Measurements from ENCODE around the gene ST7.
"Not testable (repeated sequence)": the region's sequence is repeated elsewhere in the genome, so short reads cannot be mapped to it uniquely, and the experiment has no call there.

The ST7 gene

DNA sequence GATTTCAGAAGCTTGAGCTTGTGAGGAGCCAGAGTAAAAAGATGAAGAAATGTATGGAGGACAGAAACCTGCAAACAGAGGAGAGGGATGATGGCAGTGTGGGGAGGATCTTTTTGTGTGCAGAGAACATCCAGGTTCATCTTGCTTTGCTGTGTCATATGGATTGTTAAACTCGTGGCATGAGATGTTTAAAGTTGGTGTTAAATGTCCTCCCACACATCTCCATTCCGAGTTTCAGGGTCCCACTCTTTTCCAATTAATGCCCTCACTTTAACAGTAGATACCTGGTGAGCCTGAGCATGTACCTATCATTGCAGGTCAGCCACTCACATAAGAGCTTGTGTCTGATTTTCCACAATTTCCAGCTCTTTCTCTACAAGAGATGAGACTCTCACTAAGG is 147.7 kb downstream of the ST7 start:
- no peak overlapping the region for H3K27ac ChIP-seq (ENCODE audit: low read depth, low read length)
- H3K27me3 ChIP-seq (ENCODE audit: insufficient read depth, low read length) = no peaks in the 10 kb centered on the region
- 95% methylated on average over 1 of the region's 2 CpGs for WGBS
- H3K9ac ChIP-seq (ENCODE audit: low read depth, low read length) = no peak overlapping the region
- no peak overlapping the region for H3K4me3 ChIP-seq (ENCODE audit: low read length)
- no peaks in the 10 kb centered on the region for H3K36me3 ChIP-seq (ENCODE audit: insufficient read depth, low read length)
- H3K9me3 ChIP-seq (ENCODE audit: insufficient read depth, low read depth, low read length) = no peaks in the 10 kb centered on the region
- no peaks in the 10 kb centered on the region for H3K4me1 ChIP-seq (ENCODE audit: insufficient read depth, low read length)

DNA sequence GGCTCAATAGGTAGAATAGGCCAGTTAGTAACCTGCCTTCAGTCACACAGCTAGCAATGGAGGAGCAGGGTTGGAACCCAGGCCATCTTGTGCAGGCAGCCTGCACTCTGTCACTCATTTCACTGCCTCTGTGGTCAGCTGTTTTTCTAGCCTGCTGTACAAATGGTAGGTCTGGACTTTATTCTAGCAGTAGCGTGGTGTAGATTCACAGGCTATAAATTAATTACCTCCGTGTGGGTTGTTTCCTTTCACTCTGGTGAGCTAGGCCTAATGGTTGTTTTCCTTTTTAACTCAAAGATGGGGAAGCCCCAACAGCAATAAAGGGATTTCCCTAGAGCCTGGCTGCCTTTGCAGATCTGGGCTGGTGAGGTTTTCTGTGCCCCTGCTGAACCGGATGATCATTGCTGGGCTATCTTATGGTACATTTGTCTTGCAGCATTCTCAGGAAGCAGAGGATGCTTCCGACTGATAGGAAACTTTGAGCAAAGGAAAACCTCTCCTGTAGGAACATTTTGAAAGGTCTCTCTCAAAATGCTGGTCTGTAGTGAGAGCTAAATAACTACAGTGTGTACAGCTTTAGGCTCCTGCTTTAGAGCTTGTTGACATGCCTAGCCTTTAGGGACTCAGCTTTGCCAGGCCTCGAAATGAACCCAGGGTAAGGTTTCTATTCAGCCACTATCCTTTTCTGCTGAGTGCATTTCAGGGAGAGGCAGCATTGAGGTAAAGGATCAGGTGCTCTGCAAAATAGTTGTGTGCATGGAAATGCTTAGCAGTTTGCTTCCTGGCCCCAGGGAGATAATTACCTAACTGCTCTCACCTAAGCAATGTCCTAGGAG is 157.4 kb downstream of the ST7 start:
- peaks cover 2% of the 10 kb centered on the region; the same call in 1 of the 2 replicates for H3K9me3 ChIP-seq (ENCODE audit: insufficient read depth, low read depth, low read length)
- H3K4me3 ChIP-seq (ENCODE audit: low read length) = no peak overlapping the region
- no peaks in the 10 kb centered on the region for H3K36me3 ChIP-seq (ENCODE audit: insufficient read depth, low read length)
- no peak overlapping the region for H3K27ac ChIP-seq (ENCODE audit: low read depth, low read length)
- H3K27me3 ChIP-seq (ENCODE audit: insufficient read depth, low read length) = no peaks in the 10 kb centered on the region
- H3K9ac ChIP-seq (ENCODE audit: low read depth, low read length) = no peak overlapping the region
- 87% methylated on average over 5 of the region's 5 CpGs for WGBS
- H3K4me1 ChIP-seq (ENCODE audit: insufficient read depth, low read length) = peaks cover 11% of the 10 kb centered on the region; the same call in 1 of the 2 replicates

DNA sequence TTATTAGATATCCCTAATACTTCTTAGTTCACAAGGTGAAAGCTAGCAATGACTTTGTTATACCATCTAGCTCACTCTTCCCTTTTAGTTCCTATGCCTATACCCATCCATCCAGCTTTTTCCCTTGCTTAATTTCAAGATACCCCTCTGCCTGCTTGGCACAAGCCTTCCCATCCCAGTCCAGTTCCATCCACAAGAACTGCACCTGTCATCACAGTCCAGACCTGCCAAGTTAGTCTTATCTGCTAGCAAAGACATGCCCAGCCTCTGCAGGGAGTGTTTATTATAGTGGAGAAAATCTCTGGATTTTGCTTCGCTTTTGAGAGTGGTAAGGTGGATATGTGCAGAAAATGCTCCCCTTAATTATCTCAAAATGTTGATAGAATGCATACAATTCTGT is 158.2 kb downstream of the ST7 start:
- H3K36me3 ChIP-seq (ENCODE audit: insufficient read depth, low read length) = no peaks in the 10 kb centered on the region
- H3K9me3 ChIP-seq (ENCODE audit: insufficient read depth, low read depth, low read length) = peaks cover 2% of the 10 kb centered on the region; the same call in 1 of the 2 replicates
- no peaks in the 10 kb centered on the region for H3K27me3 ChIP-seq (ENCODE audit: insufficient read depth, low read length)
- 100% methylated on average over 1 of the region's 1 CpG for WGBS
- no peak overlapping the region for H3K27ac ChIP-seq (ENCODE audit: low read depth, low read length)
- H3K9ac ChIP-seq (ENCODE audit: low read depth, low read length) = no peak overlapping the region
- H3K4me3 ChIP-seq (ENCODE audit: low read length) = no peak overlapping the region
- peaks cover 11% of the 10 kb centered on the region; the same call in 1 of the 2 replicates for H3K4me1 ChIP-seq (ENCODE audit: insufficient read depth, low read length)

DNA sequence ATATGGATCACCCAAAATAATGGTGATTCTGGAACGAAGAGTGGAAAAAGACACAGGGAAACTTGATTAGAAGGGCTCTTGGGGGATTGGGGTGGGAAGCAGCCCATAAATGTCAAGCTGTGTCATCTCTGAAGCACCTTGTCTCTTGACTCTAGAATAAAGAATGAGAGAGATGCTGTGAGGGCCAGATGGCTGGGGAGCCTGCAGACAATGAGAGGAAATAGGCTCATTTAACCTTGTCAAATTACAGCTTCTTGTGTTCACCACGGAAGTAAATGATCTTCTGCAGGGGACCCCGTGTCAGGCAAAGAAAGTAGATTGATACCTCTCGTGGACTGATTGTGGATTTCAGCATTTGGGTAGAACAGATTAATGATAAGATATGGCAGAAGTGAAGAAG is 159.3 kb downstream of the ST7 start:
- 87% methylated on average over 4 of the region's 4 CpGs for WGBS
- Histone ChIP-seq H3K4me3 (ENCODE audit: low read length) (no peak overlapping the region), H3K4me1 (ENCODE audit: insufficient read depth, low read length) (peaks cover 11% of the 10 kb centered on the region; the same call in 1 of the 2 replicates), H3K27me3 (ENCODE audit: insufficient read depth, low read length) (no peaks in the 10 kb centered on the region), H3K9me3 (ENCODE audit: insufficient read depth, low read depth, low read length) (peaks cover 2% of the 10 kb centered on the region; the same call in 1 of the 2 replicates), H3K36me3 (ENCODE audit: insufficient read depth, low read length) (no peaks in the 10 kb centered on the region), H3K27ac (ENCODE audit: low read depth, low read length) (no peak overlapping the region), H3K9ac (ENCODE audit: low read depth, low read length) (no peak overlapping the region)

DNA sequence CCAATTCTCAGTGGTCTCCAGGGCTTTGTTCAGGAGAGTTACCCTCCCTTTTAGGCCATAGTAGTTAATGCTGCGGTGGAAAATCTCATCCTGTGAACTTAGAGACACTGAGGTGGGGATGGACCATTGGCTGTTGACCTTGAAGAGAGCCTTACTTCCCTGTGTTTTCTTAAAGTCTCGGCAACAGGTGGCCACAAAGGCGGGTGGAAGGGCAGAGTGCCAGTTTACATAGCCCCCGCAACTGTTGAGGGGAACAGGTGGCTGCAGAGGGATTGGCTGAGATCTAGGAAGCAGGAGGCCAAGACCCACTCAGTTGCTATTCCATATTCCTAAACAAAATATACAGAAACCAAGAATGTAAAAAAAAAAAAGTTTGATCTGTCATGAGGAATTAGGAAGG is 160.6 kb downstream of the ST7 start:
- no peaks in the 10 kb centered on the region for H3K9me3 ChIP-seq (ENCODE audit: insufficient read depth, low read depth, low read length)
- H3K4me3 ChIP-seq (ENCODE audit: low read length) = no peak overlapping the region
- H3K27me3 ChIP-seq (ENCODE audit: insufficient read depth, low read length) = no peaks in the 10 kb centered on the region
- H3K4me1 ChIP-seq (ENCODE audit: insufficient read depth, low read length) = peaks cover 18% of the 10 kb centered on the region
- WGBS = 94% methylated on average over 4 of the region's 4 CpGs
- H3K9ac ChIP-seq (ENCODE audit: low read depth, low read length) = no peak overlapping the region
- H3K27ac ChIP-seq (ENCODE audit: low read depth, low read length) = no peak overlapping the region
- H3K36me3 ChIP-seq (ENCODE audit: insufficient read depth, low read length) = no peaks in the 10 kb centered on the region

DNA sequence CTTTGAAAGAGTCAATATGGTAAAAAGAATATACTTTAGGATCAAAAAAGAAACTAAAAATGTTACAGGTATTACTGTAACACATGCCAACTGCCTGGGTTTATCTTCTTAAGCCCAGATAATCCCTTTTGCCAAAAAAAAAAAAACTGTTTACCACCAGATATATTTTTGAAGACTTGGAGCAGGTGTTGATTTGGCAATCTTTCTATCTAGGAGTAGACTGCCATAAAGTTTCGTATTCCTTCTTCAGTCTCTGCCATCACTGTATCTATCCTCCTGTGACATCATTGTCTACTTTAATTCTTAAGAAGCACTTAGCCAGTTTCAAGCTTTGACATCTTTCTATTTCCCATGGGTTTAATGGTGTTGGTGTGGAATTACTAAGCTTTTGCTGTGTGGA is 161.0 kb downstream of the ST7 start:
- Histone ChIP-seq H3K4me3 (ENCODE audit: low read length) (no peak overlapping the region), H3K36me3 (ENCODE audit: insufficient read depth, low read length) (no peaks in the 10 kb centered on the region), H3K4me1 (ENCODE audit: insufficient read depth, low read length) (peaks cover 22% of the 10 kb centered on the region), H3K9me3 (ENCODE audit: insufficient read depth, low read depth, low read length) (no peaks in the 10 kb centered on the region), H3K27ac (ENCODE audit: low read depth, low read length) (no peak overlapping the region), H3K27me3 (ENCODE audit: insufficient read depth, low read length) (no peaks in the 10 kb centered on the region), H3K9ac (ENCODE audit: low read depth, low read length) (no peak overlapping the region)
- 100% methylated on average over 1 of the region's 1 CpG for WGBS

DNA sequence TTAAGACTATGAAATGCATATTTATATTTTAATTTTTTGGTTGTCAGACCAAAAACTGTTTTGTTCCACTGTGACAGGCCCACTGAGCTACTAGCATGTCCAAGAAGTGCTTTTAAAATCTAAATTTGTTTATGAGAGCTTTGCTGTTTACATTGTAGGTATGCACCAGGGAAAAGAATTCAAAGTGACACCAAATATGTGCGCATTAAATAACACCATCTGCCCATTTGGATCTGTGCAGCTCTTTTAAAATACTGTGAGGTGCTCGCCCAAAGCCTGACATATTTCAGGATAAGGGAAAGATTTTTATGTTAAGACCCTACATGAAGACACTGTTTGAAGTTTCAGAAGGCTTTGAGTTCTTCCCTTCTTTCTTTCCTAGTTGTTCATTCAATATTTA is 162.9 kb downstream of the ST7 start:
- H3K4me3 ChIP-seq (ENCODE audit: low read length) = no peak overlapping the region
- no peak overlapping the region for H3K27ac ChIP-seq (ENCODE audit: low read depth, low read length)
- 96% methylated on average over 2 of the region's 2 CpGs for WGBS
- no peaks in the 10 kb centered on the region for H3K36me3 ChIP-seq (ENCODE audit: insufficient read depth, low read length)
- no peaks in the 10 kb centered on the region for H3K9me3 ChIP-seq (ENCODE audit: insufficient read depth, low read depth, low read length)
- H3K27me3 ChIP-seq (ENCODE audit: insufficient read depth, low read length) = no peaks in the 10 kb centered on the region
- no peak overlapping the region for H3K9ac ChIP-seq (ENCODE audit: low read depth, low read length)
- H3K4me1 ChIP-seq (ENCODE audit: insufficient read depth, low read length) = peaks cover 16% of the 10 kb centered on the region

DNA sequence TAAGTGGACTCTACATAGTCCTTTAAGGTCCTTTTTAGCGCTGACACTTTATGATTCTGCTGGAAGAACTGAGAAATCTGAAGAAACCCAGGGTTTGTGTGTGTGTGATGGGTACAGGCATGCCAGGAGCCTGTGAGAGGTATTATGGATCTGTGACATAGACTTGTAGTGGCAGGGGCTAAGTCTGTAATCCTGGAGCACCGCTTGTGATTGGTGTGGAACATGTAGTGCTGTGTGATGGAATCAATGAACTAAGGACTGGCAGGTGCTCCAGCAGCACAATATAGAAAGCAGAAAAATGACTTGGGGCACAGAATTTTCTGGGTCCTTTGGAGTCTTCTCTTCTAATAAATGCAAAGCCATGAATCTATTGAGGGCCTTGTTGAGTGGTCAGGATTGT is 163.9 kb downstream of the ST7 start:
- peaks cover 16% of the 10 kb centered on the region for H3K4me1 ChIP-seq (ENCODE audit: insufficient read depth, low read length)
- no peaks in the 10 kb centered on the region for H3K27me3 ChIP-seq (ENCODE audit: insufficient read depth, low read length)
- no peak overlapping the region for H3K27ac ChIP-seq (ENCODE audit: low read depth, low read length)
- H3K9ac ChIP-seq (ENCODE audit: low read depth, low read length) = no peak overlapping the region
- H3K9me3 ChIP-seq (ENCODE audit: insufficient read depth, low read depth, low read length) = no peaks in the 10 kb centered on the region
- H3K4me3 ChIP-seq (ENCODE audit: low read length) = no peak overlapping the region
- no peaks in the 10 kb centered on the region for H3K36me3 ChIP-seq (ENCODE audit: insufficient read depth, low read length)
- WGBS = 94% methylated on average over 2 of the region's 2 CpGs

DNA sequence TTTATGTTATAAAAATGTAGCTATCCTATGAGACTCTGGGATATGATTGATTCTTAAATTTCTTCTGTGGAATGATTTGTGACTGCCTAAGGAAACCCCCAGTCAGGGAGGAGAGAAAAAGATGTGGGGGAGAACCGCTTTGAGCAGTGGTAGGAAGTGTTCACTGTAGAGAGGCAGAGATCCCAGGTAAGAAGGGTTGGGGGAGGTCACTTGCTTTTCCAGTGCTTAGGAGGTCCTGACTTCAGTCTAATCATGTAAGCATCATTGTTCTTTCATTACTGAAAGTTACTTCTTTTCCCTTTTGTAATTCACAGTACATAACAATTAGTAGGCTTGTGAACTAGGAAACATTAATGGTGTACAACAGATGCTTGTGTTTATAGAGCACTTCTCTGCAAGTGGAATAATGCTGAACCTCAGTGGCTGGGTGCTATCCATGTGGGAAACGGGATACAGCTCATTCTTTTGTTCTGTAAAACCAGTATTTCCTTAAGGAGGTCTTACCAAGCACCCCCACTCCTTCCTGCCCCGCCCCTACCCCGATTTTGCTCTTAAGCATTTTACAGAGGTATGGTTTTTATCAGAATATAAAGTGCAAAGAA is 165.4 kb downstream of the ST7 start:
- Histone ChIP-seq H3K4me3 (ENCODE audit: low read length) (peak overlapping the region; percentile 26), H3K27ac (ENCODE audit: low read depth, low read length) (no peak overlapping the region), H3K4me1 (ENCODE audit: insufficient read depth, low read length) (peaks cover 12% of the 10 kb centered on the region), H3K36me3 (ENCODE audit: insufficient read depth, low read length) (no peaks in the 10 kb centered on the region), H3K9me3 (ENCODE audit: insufficient read depth, low read depth, low read length) (no peaks in the 10 kb centered on the region), H3K27me3 (ENCODE audit: insufficient read depth, low read length) (no peaks in the 10 kb centered on the region), H3K9ac (ENCODE audit: low read depth, low read length) (0 out of 2 replicates have a peak overlapping the region, but pooled peaks have one; percentile 18)
- 25% methylated on average over 3 of the region's 4 CpGs for WGBS

DNA sequence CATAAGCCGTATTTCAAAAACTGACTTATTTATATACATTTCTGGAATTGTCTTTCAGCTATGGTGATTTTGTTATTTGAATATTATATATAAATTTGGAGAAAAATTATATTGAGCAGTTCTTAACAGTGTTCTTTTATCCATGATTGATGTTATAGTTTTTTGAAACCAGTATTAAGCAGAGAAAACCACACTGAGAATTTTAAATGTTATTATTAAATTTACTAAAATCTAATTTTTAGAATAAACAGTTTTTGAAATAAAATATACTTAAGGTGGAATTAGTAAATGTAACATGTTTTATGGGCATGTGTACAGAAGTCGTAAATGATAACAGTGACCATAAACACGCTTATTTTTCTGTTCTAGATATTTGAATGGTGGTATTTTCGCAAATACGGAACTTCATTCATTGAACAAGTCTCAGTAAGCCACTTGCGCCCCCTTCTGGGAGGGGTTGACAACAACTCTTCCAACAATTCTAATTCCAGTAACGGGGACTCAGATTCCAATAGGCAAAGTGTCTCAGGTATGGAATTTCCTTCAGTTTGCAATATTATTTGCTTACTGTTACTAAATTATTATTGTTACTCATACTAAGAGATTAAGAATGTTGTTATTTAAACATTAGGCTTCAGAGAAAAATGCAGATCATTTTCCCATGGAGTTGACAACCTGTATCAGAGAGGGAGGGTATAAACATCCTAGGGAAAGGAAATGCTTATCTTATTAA is 166.1 kb downstream of the ST7 start:
- Histone ChIP-seq H3K9ac (ENCODE audit: low read depth, low read length) (no peak overlapping the region), H3K4me3 (ENCODE audit: low read length) (peak overlapping the region; percentile 26), H3K27me3 (ENCODE audit: insufficient read depth, low read length) (no peaks in the 10 kb centered on the region), H3K36me3 (ENCODE audit: insufficient read depth, low read length) (no peaks in the 10 kb centered on the region), H3K4me1 (ENCODE audit: insufficient read depth, low read length) (peaks cover 12% of the 10 kb centered on the region), H3K9me3 (ENCODE audit: insufficient read depth, low read depth, low read length) (no peaks in the 10 kb centered on the region), H3K27ac (ENCODE audit: low read depth, low read length) (no peak overlapping the region)
- 4% methylated on average over 5 of the region's 7 CpGs for WGBS

DNA sequence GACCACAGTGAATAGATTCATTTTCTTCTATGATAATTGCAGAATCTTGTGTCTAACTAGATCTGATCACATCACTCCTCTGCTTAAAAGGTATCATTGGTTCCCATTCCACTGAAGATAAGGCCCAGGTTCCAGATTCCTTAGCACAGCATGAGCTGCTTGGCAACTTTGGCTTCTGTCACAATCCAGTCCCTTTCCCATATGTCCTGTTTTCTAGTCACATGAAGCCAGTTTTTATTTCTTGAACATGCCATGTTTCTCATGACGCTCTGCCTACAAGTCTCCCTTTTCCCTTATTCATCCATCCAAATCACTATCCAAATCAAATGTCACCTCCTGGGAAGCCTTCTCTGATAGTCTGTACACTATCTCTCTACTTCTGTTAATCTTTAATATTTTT is 167.0 kb downstream of the ST7 start:
- H3K27me3 ChIP-seq (ENCODE audit: insufficient read depth, low read length); H3K27ac ChIP-seq (ENCODE audit: low read depth, low read length); H3K36me3 ChIP-seq (ENCODE audit: insufficient read depth, low read length); H3K4me3 ChIP-seq (ENCODE audit: low read length); H3K9me3 ChIP-seq (ENCODE audit: insufficient read depth, low read depth, low read length); H3K9ac ChIP-seq (ENCODE audit: low read depth, low read length): not testable (repeated sequence)
- 97% methylated on average over 1 of the region's 1 CpG for WGBS
- H3K4me1 ChIP-seq (ENCODE audit: insufficient read depth, low read length) = peaks cover 12% of the 10 kb centered on the region
